T-cell (primary cell): ENCODE results near the gene UBL5. TPM values are rescaled to one million over a fixed set of nuclear protein-coding genes. Genes with fewer than 3 reads are reported as not detected.

Experiments used
- ATAC-seq, 4 experiments: fragments of 200-7000 bp in 3 of 4; fragments of 150-1000 bp in 1 of 4; cut with Tn5 transposase; replicated peaks in 1 of 4; 1 replicate in 3 of 4; 2 replicates in 1 of 4; pipeline ENCODE4 v1.10.0; 2021; ENCODE audit warnings: moderate library complexity in 3 of 4, mild to moderate bottlenecking in 2 of 4, moderate number of reproducible peaks in 1 of 4
- CTCF ChIA-PET, 2 donors: fragments of 300-600 bp; sonication (Branson Sonifier 250); formaldehyde crosslinking; loops; one replicate each; lab custom pipeline; 2022; ENCODE audit warnings: antibody characterized with exemption in 2 of 2; lab: Charles Lee
- POLR2A ChIA-PET, 2 donors: fragments of 300-600 bp; sonication (Branson Sonifier 250); formaldehyde crosslinking; loops; one replicate each; lab custom pipeline; 2022; ENCODE audit warnings: antibody characterized with exemption in 2 of 2; lab: Charles Lee
- DNase-seq, 35 experiments: peaks; one replicate each; pipeline versions ENCODE4 v3.0.0 to v3.0.0-alpha.2; 2013 to 2023
- H3K27ac ChIP-seq: one replicate; pipeline ENCODE4 v1.5.1; 2013; ENCODE audit warnings: low read length
- H3K27me3 ChIP-seq, 2 experiments: replicated peaks in 1 of 2; 1 replicate in 1 of 2; 2 replicates in 1 of 2; pipeline versions ENCODE4 v1.6.1 to v1.7.0; 2013; ENCODE audit warnings: low read length in 1 of 2, mixed read lengths in 1 of 2; ENCODE audit not compliant: control insufficient read depth in 2 of 2, insufficient read depth in 2 of 2; ENCODE audit errors: extremely low read depth in 1 of 2
- H3K36me3 ChIP-seq, 2 donors: 1 replicate in 1 of 2; 2 replicates in 1 of 2; pipeline versions ENCODE4 v1.6.1 to v1.7.0; 2013; ENCODE audit warnings: low read length in 1 of 2; ENCODE audit not compliant: control insufficient read depth in 2 of 2, insufficient read depth in 1 of 2; ENCODE audit errors: extremely low read depth in 1 of 2
- H3K4me1 ChIP-seq, 2 experiments: 1 replicate in 1 of 2; 2 replicates in 1 of 2; pipeline versions ENCODE4 v1.6.1 to v1.7.0; 2013; ENCODE audit warnings: low read length in 2 of 2, mixed read lengths in 1 of 2; ENCODE audit not compliant: insufficient read depth in 2 of 2, control insufficient read depth in 1 of 2; ENCODE audit errors: extremely low read depth in 1 of 2
- H3K4me3 ChIP-seq, 2 donors: 1 replicate in 1 of 2; 2 replicates in 1 of 2; pipeline versions ENCODE4 v1.5.1 to v1.7.0; 2013; ENCODE audit warnings: mild to moderate bottlenecking in 2 of 2, low read length in 1 of 2, moderate library complexity in 1 of 2; ENCODE audit not compliant: control insufficient read depth in 1 of 2; ENCODE audit errors: extremely low read depth in 1 of 2
- H3K9me3 ChIP-seq: 2 replicates; pipeline ENCODE4 v1.7.0; 2013
- H3K27ac Mint-ChIP-seq, 2 donors: one replicate each; pipeline ENCODE4 v1.8.0; 2020 to 2021; ENCODE audit warnings: mild to moderate bottlenecking in 2 of 2, mixed read lengths in 2 of 2
- H3K27me3 Mint-ChIP-seq, 2 donors: one replicate each; pipeline ENCODE4 v1.8.0; 2021 to 2022; ENCODE audit warnings: mixed read lengths in 2 of 2
- H3K36me3 Mint-ChIP-seq: one replicate; pipeline ENCODE4 v1.8.0; 2021; ENCODE audit warnings: mixed read lengths
- H3K4me1 Mint-ChIP-seq, 3 donors: one replicate each; pipeline ENCODE4 v1.8.0; 2020 to 2022; ENCODE audit warnings: mixed read lengths in 3 of 3, mild to moderate bottlenecking in 1 of 3
- H3K4me3 Mint-ChIP-seq, 3 donors: one replicate each; pipeline ENCODE4 v1.8.0; 2020 to 2022; ENCODE audit warnings: mild to moderate bottlenecking in 3 of 3, mixed read lengths in 3 of 3, moderate library complexity in 3 of 3
- H3K9me3 Mint-ChIP-seq, 3 donors: one replicate each; pipeline ENCODE4 v1.8.0; 2020 to 2022; ENCODE audit warnings: mixed read lengths in 3 of 3
- WGBS: methylation state at CpG from one replicate; pipeline ENCODE4 v1.1.5; 2013; ENCODE audit warnings: missing lambda C conversion rate; ENCODE audit not compliant: insufficient coverage; 5-methylcytosine and 5-hydroxymethylcytosine counted together
- total RNA-seq, 35 experiments: library from RNA in 6 of 35; stranded (reverse) in 6 of 35; fragments of 120-200 nt in 1 of 35; gene quantifications; one replicate each; pipeline versions ENCODE4 v1.2.1 to v1.2.4 and lab custom pipeline; 2013 to 2026

UBL5 gene
- total RNA-seq, 5 donors from 2014 or later (not counting 1 experiment from before 2014, with no cell fraction given): 205 to 228 (median 215) TPM

DNA sequence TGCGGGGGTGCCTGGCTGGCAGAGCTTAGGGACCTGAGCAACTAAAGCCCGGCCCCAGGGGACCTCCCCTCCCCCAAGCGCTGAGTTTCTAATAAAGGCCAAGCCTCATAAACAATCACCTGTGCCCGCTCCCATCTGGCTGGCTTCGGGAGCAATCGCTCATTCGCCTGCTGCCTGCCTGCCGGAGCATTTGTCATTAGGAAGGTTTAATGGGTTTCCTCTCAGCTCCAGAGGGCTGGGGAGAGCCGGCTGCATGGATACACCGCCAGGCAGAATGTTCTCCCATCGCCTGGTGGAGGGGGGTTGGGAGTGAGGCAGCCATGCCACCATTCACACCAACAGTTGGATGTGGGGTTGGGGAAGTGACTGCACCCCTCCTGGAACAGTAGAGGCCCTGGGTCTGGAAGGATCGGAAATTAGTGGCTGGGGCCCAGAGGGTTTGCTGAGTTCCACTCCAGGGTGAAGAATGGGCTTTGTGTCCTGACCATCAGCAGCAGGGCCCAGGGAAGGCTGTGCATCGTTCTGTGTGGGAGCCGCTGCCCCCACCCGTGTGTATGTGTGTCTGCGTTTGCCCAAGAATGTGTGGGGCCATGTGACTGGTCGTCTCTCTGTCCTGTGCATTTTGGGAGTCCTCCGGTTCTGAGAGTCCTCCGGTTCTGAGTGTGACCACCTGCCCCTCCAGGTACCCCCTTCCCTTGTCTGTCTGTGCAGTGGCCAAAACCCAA is 22.7 kb downstream of the UBL5 start:
- Histone ChIP-seq H3K9me3 (no peaks in the 10 kb centered on the region), H3K27me3 (no peaks in the 10 kb centered on the region), H3K4me3 (no peak overlapping the region), H3K4me1 (peaks cover 4 to 42% of the 10 kb centered on the region in 2 experiments), H3K27ac (no peak overlapping the region), H3K36me3 (peaks cover 20 to 37% of the 10 kb centered on the region in 2 donors)
- peak overlapping the region in 1 of 2 donors; percentile 11 for H3K27ac Mint-ChIP-seq
- no peaks in the 10 kb centered on the region for H3K9me3 Mint-ChIP-seq
- H3K27me3 Mint-ChIP-seq: no peaks in the 10 kb centered on the region
- 71% methylated on average over 8 of the region's 19 CpGs for WGBS
- H3K4me3 Mint-ChIP-seq: no peak overlapping the region
- ChIA-PET CTCF (interaction anchor here in 1 of 2 donors (0.6 kb wide), 1 partner anchor 324 kb away, joined by 3 read pairs; no protein-coding TSS in a partner anchor), POLR2A (no interaction called here)
- H3K36me3 Mint-ChIP-seq: peaks cover 18% of the 10 kb centered on the region
- no peak for ATAC-seq
- peaks cover 36 to 59% (median 39%) of the 10 kb centered on the region in 3 donors for H3K4me1 Mint-ChIP-seq
- DNase-seq: no peak

- H3K4me1 ChIP-seq: peaks cover 29 to 56% of the 10 kb centered on the region in 2 experiments
- Mint-ChIP-seq H3K4me1 (peaks cover 57 to 74% (median 57%) of the 10 kb centered on the region in 3 donors), H3K4me3 (peak overlapping the region in 1 of 3 donors; percentile 1), H3K9me3 (no peaks in the 10 kb centered on the region), H3K36me3 (peaks cover 15% of the 10 kb centered on the region), H3K27ac (peak overlapping the region; percentile 8 to 28), H3K27me3 (no peaks in the 10 kb centered on the region)
- DNase-seq: no peak
- peaks cover 5 to 15% of the 10 kb centered on the region in 2 donors for H3K36me3 ChIP-seq
- no peaks in the 10 kb centered on the region for H3K9me3 ChIP-seq
- H3K4me3 ChIP-seq: no peak overlapping the region
- no peaks in the 10 kb centered on the region for H3K27me3 ChIP-seq
- POLR2A ChIA-PET: no interaction called here
- CTCF ChIA-PET: no interaction called here
- no peak for ATAC-seq
- WGBS: 96% methylated on average over 33 of the region's 38 CpGs
- no peak overlapping the region for H3K27ac ChIP-seq
Measured at GRCh38 chr19:9854282-9854846, 26.6 kb downstream of the UBL5 start.

- Histone ChIP-seq H3K36me3 (peaks cover 5 to 10% of the 10 kb centered on the region in 2 donors), H3K27me3 (no peaks in the 10 kb centered on the region), H3K4me1 (peaks cover 42 to 78% of the 10 kb centered on the region in 2 experiments), H3K9me3 (no peaks in the 10 kb centered on the region), H3K27ac (peak overlapping the region; percentile 63), H3K4me3 (peak overlapping the region in 1 of 2 donors; percentile 71)
- POLR2A ChIA-PET: no interaction called here
- Mint-ChIP-seq H3K9me3 (no peaks in the 10 kb centered on the region), H3K27me3 (no peaks in the 10 kb centered on the region), H3K4me3 (peak overlapping the region; percentile 47 to 86 (median 54)), H3K36me3 (peaks cover 15% of the 10 kb centered on the region), H3K4me1 (peaks cover 75 to 83% (median 77%) of the 10 kb centered on the region in 3 donors), H3K27ac (peak overlapping the region; percentile 98 to 100)
- DNase-seq (no peak), ATAC-seq (no peak)
- CTCF ChIA-PET: interaction anchor here in 1 of 2 donors (0.5 kb wide), 1 partner anchor 38 kb away, joined by 7 read pairs; the partner anchor contains the start of gene FBXL12
- 97% methylated on average over 9 of the region's 9 CpGs for WGBS
Measured at GRCh38 chr19:9856609-9857008, 28.9 kb downstream of the UBL5 start.

DNA sequence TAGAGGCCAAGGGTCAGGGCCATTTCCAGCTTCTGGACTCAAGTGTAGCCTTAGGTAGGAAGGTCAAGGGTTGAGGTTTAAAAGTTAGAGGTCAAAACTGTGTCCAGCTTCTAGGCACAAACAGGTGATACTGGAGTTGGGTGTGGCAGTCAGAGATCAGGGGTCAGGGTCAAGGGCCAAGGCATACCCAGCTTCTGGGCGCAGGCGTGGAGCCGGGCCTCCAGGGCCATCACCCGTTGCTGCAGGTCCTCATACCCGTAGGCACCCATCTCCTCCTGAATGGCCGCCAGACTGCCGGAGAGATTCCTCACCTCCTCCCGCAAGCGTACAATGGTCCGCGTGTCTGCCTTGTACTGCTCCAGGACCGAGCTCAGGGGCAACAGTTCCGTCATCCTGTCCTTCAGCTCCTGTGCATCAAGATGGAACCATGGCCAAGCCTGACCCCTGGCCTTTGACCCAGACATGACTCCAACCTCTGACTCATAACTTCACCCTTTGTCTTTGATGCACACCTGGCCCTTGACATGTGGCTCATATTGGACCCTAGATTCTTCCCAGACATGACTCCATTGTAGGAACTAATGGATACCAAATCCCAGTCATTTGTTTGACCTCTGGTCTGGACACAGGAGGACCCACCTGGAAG is 29.5 kb downstream of the UBL5 start:
- H3K27me3 Mint-ChIP-seq: no peaks in the 10 kb centered on the region
- H3K27ac Mint-ChIP-seq: peak overlapping the region; percentile 98 to 100
- H3K4me1 ChIP-seq: peaks cover 45 to 84% of the 10 kb centered on the region in 2 experiments
- peak overlapping the region; percentile 53 to 71 for H3K4me3 ChIP-seq
- peaks cover 15% of the 10 kb centered on the region for H3K36me3 Mint-ChIP-seq
- DNase-seq (no peak), ATAC-seq (no peak)
- 83% methylated on average over 13 of the region's 13 CpGs for WGBS
- H3K36me3 ChIP-seq: peaks cover 3 to 10% of the 10 kb centered on the region in 2 donors
- H3K4me1 Mint-ChIP-seq: peaks cover 80 to 84% (median 81%) of the 10 kb centered on the region in 3 donors
- H3K27me3 ChIP-seq: no peaks in the 10 kb centered on the region
- ChIA-PET CTCF (interaction anchor here in 1 of 2 donors (0.5 kb wide), 1 partner anchor 1276 kb away, joined by 3 read pairs; no protein-coding TSS in a partner anchor), POLR2A (no interaction called here)
- peak overlapping the region; percentile 81 to 89 (median 86) for H3K4me3 Mint-ChIP-seq
- H3K9me3 Mint-ChIP-seq: no peaks in the 10 kb centered on the region
- peak overlapping the region; percentile 63 for H3K27ac ChIP-seq
- no peaks in the 10 kb centered on the region for H3K9me3 ChIP-seq

- ATAC-seq: peak; percentile 86 to 92 (median 89)
Measured at GRCh38 chr19:9857920-9858746, 30.4 kb downstream of the UBL5 start.

More at GRCh38 chr19:9857920-9858746, 30.4 kb downstream of the UBL5 start:
- WGBS: 2% methylated on average over 8 of the region's 10 CpGs
- H3K4me1 ChIP-seq: peaks cover 49 to 91% of the 10 kb centered on the region in 2 experiments
- no peaks in the 10 kb centered on the region for H3K9me3 Mint-ChIP-seq
- peaks cover 82 to 85% (median 82%) of the 10 kb centered on the region in 3 donors for H3K4me1 Mint-ChIP-seq
- peak in 18 of 35 experiments; percentile 3 to 72 (median 24) for DNase-seq
- peaks cover 13% of the 10 kb centered on the region for H3K36me3 Mint-ChIP-seq
- H3K9me3 ChIP-seq: no peaks in the 10 kb centered on the region
- peak overlapping the region; percentile 98 to 100 for H3K27ac Mint-ChIP-seq
- ChIA-PET CTCF (interaction anchor here (0.6 to 1.0 kb wide), 4 partner anchors 10 to 89 kb away, joined by 3 to 5 read pairs (median 4); partner anchors contain the start of gene ZNF846 (in 1 of the 2)), POLR2A (interaction anchor here in 1 of 2 donors (0.6 to 1.0 kb wide), 2 partner anchors 22 to 411 kb away, joined by 3 to 4 read pairs; no protein-coding TSS in a partner anchor)
- peak overlapping the region; percentile 81 to 89 (median 86) for H3K4me3 Mint-ChIP-seq
- H3K4me3 ChIP-seq: peak overlapping the region; percentile 53 to 71
- H3K27ac ChIP-seq: peak overlapping the region; percentile 63
- H3K36me3 ChIP-seq: peaks cover 3 to 10% of the 10 kb centered on the region in 2 donors
- no peaks in the 10 kb centered on the region for H3K27me3 Mint-ChIP-seq
- no peaks in the 10 kb centered on the region for H3K27me3 ChIP-seq
